ENCODE results near the gene WWOX.

Gene WWOX

GRCh38 chr16:79003026-79003609, 903.7 kb downstream of the WWOX start:
- DNase-seq (ENCODE audit: insufficient read length, low spot score) (no peak), FAIRE-seq (no peak)
- no peak for TF ChIP-seq CTCF (IDR thresholded peaks at IDR 0.05; ENCODE audit: insufficient read depth, missing control alignments)

GRCh38 chr16:79004309-79004708, 904.9 kb downstream of the WWOX start:
- no peak for TF ChIP-seq CTCF (IDR thresholded peaks at IDR 0.05; ENCODE audit: insufficient read depth, missing control alignments)
- FAIRE-seq = no peak
- no peak for DNase-seq (ENCODE audit: insufficient read length, low spot score)

- FAIRE-seq (no peak), DNase-seq (ENCODE audit: insufficient read length, low spot score) (no peak)
- no peak for TF ChIP-seq CTCF (IDR thresholded peaks at IDR 0.05; ENCODE audit: insufficient read depth, missing control alignments)
Observed at GRCh38 chr16:79005096-79005495, 905.6 kb downstream of the WWOX start.

- FAIRE-seq (no peak), DNase-seq (ENCODE audit: insufficient read length, low spot score) (no peak)
- no peak for TF ChIP-seq CTCF (IDR thresholded peaks at IDR 0.05; ENCODE audit: insufficient read depth, missing control alignments)
Observed at GRCh38 chr16:79006206-79006605, 906.8 kb downstream of the WWOX start.

- FAIRE-seq = no peak
- DNase-seq (ENCODE audit: insufficient read length, low spot score) = no peak
- TF ChIP-seq CTCF (IDR thresholded peaks at IDR 0.05; ENCODE audit: insufficient read depth, missing control alignments) = no peak
Observed at GRCh38 chr16:79006765-79007164, 907.3 kb downstream of the WWOX start.

- no peak for TF ChIP-seq CTCF (IDR thresholded peaks at IDR 0.05; ENCODE audit: insufficient read depth, missing control alignments)
- no peak for FAIRE-seq
- no peak for DNase-seq (ENCODE audit: insufficient read length, low spot score)
Observed at GRCh38 chr16:79007614-79008013, 908.2 kb downstream of the WWOX start.

- DNase-seq (ENCODE audit: insufficient read length, low spot score) (no peak), FAIRE-seq (no peak)
- no peak for TF ChIP-seq CTCF (IDR thresholded peaks at IDR 0.05; ENCODE audit: insufficient read depth, missing control alignments)
Observed at GRCh38 chr16:79008036-79008868, 908.8 kb downstream of the WWOX start.
